ENCODE results near the gene ARNT2. TPM values are rescaled to one million over a fixed set of nuclear protein-coding genes. Genes with fewer than 3 reads are reported as not detected.

ARNT2 gene
- total RNA-seq, 1 experiment from 2014 or later: 16.8 TPM

GRCh38 chr15:80620931-80621330 is 216.7 kb downstream of the ARNT2 start:
- intact Hi-C loops (cut with micrococcal nuclease; ENCODE audit: unreplicated experiment) (no loop called here), in situ Hi-C loops (cut with HindIII; ENCODE audit: low pct_unique_long_range_greater_than_20kb, low sequenced_read_pairs) (no loop called here)
- POLR2A ChIA-PET: no interaction called here
- H3K27me3 ChIP-seq (ENCODE audit: control insufficient read depth, insufficient read depth, low read length): no peaks in the 10 kb centered on the region
- CTCF ChIA-PET: interaction anchor here (2.3 kb wide), 1 partner anchor 156 kb away, joined by 15 read pairs; no protein-coding TSS in a partner anchor
- DNase-seq (ENCODE audit: low read depth, low spot score): no peak
- H3K4me3 ChIP-seq (ENCODE audit: low read depth in 2 of 2, low read length in 2 of 2): no peak overlapping the region
- no peak overlapping the region for H3K27ac ChIP-seq (ENCODE audit: low read length)
- no TSS peak for BruUV-seq (replicated peaks)
- no peaks in the 10 kb centered on the region for H3K36me3 ChIP-seq (ENCODE audit: control insufficient read depth, insufficient read depth, low read length)
- H3K9me3 ChIP-seq (ENCODE audit: control insufficient read depth, insufficient read depth, low read depth, low read length): peaks cover 12% of the 10 kb centered on the region; the same call in 1 of the 2 replicates
- H3K4me1 ChIP-seq (ENCODE audit: control insufficient read depth, insufficient read depth, low read length): no peaks in the 10 kb centered on the region
- ATAC-seq: no peak
- TF ChIP-seq, protein P1, sequence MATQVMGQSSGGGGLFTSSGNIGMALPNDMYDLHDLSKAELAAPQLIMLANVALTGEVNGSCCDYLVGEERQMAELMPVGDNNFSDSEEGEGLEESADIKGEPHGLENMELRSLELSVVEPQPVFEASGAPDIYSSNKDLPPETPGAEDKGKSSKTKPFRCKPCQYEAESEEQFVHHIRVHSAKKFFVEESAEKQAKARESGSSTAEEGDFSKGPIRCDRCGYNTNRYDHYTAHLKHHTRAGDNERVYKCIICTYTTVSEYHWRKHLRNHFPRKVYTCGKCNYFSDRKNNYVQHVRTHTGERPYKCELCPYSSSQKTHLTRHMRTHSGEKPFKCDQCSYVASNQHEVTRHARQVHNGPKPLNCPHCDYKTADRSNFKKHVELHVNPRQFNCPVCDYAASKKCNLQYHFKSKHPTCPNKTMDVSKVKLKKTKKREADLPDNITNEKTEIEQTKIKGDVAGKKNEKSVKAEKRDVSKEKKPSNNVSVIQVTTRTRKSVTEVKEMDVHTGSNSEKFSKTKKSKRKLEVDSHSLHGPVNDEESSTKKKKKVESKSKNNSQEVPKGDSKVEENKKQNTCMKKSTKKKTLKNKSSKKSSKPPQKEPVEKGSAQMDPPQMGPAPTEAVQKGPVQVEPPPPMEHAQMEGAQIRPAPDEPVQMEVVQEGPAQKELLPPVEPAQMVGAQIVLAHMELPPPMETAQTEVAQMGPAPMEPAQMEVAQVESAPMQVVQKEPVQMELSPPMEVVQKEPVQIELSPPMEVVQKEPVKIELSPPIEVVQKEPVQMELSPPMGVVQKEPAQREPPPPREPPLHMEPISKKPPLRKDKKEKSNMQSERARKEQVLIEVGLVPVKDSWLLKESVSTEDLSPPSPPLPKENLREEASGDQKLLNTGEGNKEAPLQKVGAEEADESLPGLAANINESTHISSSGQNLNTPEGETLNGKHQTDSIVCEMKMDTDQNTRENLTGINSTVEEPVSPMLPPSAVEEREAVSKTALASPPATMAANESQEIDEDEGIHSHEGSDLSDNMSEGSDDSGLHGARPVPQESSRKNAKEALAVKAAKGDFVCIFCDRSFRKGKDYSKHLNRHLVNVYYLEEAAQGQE (IDR thresholded peaks at IDR 0.05; ENCODE audit: insufficient read depth in 1 of 2, low read depth in 2 of 2, low read length in 1 of 2): no peak
- no peak for TF ChIP-seq TCF7L2 (IDR thresholded peaks at IDR 0.05; ENCODE audit: low read depth, low read length)

DNA sequence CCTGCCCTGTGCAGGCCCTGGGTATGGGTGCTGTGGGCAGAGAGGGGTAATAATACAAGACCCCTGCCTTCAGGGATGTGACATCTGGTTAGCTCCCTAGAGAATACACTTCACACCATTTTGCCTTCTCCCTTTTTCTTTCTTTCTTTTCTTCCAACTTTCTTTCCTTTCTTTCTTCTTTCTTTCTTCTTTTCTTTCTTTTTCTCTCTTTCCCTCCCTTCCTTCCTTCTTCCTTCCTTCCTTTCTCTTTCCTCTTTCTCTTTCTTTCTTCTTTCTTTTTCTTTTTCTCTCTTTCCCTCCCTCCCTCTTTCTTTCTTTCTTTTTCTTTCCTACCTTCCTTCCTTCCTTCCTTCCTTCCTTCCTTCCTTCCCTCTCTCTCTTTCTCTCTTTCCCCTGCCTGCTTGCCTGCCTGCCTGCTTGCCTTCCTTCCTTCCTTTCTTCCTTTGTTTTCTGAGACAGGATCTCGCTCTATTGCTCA is 222.5 kb downstream of the ARNT2 start:
- in situ Hi-C loops (cut with HindIII; ENCODE audit: low pct_unique_long_range_greater_than_20kb, low sequenced_read_pairs): no loop called here
- ATAC-seq (no peak), DNase-seq (ENCODE audit: low read depth, low spot score) (no peak)
- Histone ChIP-seq H3K27ac (ENCODE audit: low read length) (no peak overlapping the region), H3K9me3 (ENCODE audit: control insufficient read depth, insufficient read depth, low read depth, low read length) (peaks cover 8% of the 10 kb centered on the region; the same call in 1 of the 2 replicates), H3K4me3 (ENCODE audit: low read depth in 2 of 2, low read length in 2 of 2) (no peak overlapping the region), H3K4me1 (ENCODE audit: control insufficient read depth, insufficient read depth, low read length) (no peaks in the 10 kb centered on the region), H3K27me3 (ENCODE audit: control insufficient read depth, insufficient read depth, low read length) (no peaks in the 10 kb centered on the region), H3K36me3 (ENCODE audit: control insufficient read depth, insufficient read depth, low read length) (no peaks in the 10 kb centered on the region)
- POLR2A ChIA-PET: no interaction called here
- intact Hi-C loops (cut with micrococcal nuclease; ENCODE audit: unreplicated experiment): no loop called here
- CTCF ChIA-PET: no interaction called here
- no TSS peak for BruUV-seq (replicated peaks)
- no peak for TF ChIP-seq SIN3A (IDR thresholded peaks at IDR 0.05; ENCODE audit: borderline replicate concordance, insufficient read depth, low read depth, low read length)
- TF ChIP-seq, protein P2, sequence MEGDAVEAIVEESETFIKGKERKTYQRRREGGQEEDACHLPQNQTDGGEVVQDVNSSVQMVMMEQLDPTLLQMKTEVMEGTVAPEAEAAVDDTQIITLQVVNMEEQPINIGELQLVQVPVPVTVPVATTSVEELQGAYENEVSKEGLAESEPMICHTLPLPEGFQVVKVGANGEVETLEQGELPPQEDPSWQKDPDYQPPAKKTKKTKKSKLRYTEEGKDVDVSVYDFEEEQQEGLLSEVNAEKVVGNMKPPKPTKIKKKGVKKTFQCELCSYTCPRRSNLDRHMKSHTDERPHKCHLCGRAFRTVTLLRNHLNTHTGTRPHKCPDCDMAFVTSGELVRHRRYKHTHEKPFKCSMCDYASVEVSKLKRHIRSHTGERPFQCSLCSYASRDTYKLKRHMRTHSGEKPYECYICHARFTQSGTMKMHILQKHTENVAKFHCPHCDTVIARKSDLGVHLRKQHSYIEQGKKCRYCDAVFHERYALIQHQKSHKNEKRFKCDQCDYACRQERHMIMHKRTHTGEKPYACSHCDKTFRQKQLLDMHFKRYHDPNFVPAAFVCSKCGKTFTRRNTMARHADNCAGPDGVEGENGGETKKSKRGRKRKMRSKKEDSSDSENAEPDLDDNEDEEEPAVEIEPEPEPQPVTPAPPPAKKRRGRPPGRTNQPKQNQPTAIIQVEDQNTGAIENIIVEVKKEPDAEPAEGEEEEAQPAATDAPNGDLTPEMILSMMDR (IDR thresholded peaks at IDR 0.05): no peak

- ATAC-seq: no peak
- H3K4me3 ChIP-seq (ENCODE audit: low read depth in 2 of 2, low read length in 2 of 2): no peak overlapping the region
- H3K27me3 ChIP-seq (ENCODE audit: control insufficient read depth, insufficient read depth, low read length): no peaks in the 10 kb centered on the region
- ChIA-PET POLR2A (no interaction called here), CTCF (no interaction called here)
- no peaks in the 10 kb centered on the region for H3K4me1 ChIP-seq (ENCODE audit: control insufficient read depth, insufficient read depth, low read length)
- in situ Hi-C loops (cut with HindIII; ENCODE audit: low pct_unique_long_range_greater_than_20kb, low sequenced_read_pairs): no loop called here
- H3K27ac ChIP-seq (ENCODE audit: low read length): no peak overlapping the region
- H3K9me3 ChIP-seq (ENCODE audit: control insufficient read depth, insufficient read depth, low read depth, low read length): no peaks in the 10 kb centered on the region
- DNase-seq (ENCODE audit: low read depth, low spot score): no peak
- intact Hi-C loops (cut with micrococcal nuclease; ENCODE audit: unreplicated experiment): no loop called here
- H3K36me3 ChIP-seq (ENCODE audit: control insufficient read depth, insufficient read depth, low read length): no peaks in the 10 kb centered on the region
- no TSS peak for BruUV-seq (replicated peaks)
- TF ChIP-seq, protein P2 (IDR thresholded peaks at IDR 0.05): no peak
- no peak for TF ChIP-seq TCF7L2 (IDR thresholded peaks at IDR 0.05; ENCODE audit: low read depth, low read length)
- TF ChIP-seq, protein P1 (IDR thresholded peaks at IDR 0.05; ENCODE audit: insufficient read depth in 1 of 2, low read depth in 2 of 2, low read length in 1 of 2): no peak
- no peak for TF ChIP-seq SIN3A (IDR thresholded peaks at IDR 0.05; ENCODE audit: borderline replicate concordance, insufficient read depth, low read depth, low read length)
- no peak for TF ChIP-seq POLR2AphosphoS5 (IDR thresholded peaks at IDR 0.05; ENCODE audit: low read depth, low read length)
Measured at GRCh38 chr15:80629355-80629754, 225.2 kb downstream of the ARNT2 start.
